Measurements from ENCODE around the gene PON3. TPM values are rescaled to one million over a fixed set of nuclear protein-coding genes. Genes with fewer than 3 reads are reported as not detected.

Gene PON3
- total and polyA plus RNA-seq, 2 of the 8 experiments (the other 6 are each of a cell fraction or from before 2014, with no cell fraction given): not detected

DNA sequence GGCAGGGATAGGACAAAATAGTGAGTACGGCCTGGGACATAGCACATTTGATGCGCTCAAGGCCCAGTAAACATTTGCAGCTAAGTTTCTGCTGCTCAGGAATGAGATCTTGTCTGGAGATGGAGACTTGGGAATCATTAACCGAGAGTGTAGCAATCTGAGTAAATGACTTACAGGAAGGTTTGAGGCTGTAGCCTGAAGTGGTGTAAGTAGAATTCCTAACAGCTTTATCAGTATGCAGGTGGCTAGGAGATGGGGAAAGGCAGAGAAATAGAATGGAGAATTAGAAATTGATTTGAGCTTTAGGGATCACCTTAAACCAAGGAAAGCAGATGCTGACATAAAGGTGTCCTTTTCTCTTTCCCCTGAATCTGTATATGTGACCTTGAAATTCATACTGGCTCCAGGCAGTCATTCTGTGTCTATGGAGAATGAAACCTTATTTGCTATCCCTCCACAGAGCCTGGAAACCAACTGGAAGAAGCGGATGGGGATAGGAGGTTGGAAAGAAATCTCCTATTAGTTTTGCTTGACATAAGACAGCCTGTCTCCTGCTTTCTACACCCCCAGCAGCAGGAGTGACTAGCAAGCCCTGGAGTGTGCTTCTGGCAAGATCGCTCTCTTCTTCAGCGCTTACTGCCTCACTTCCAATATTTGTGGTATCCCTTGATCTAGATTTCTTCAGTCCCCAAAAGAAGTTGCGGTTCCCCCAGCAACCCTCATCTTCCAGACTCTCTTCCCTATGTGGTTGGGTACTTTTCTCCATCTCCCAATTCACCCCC is 45.1 kb upstream of the PON3 start:
- ChIA-PET CTCF (ENCODE audit: partially characterized antibody) (interaction anchor here (1.4 kb wide), 1 partner anchor 35 kb away, joined by 3 read pairs; no protein-coding TSS in a partner anchor), POLR2A (ENCODE audit: partially characterized antibody) (no interaction called here)
- Histone ChIP-seq H2AK5ac (ENCODE audit: low read depth, low read length) (no peak overlapping the region), H3K27me3 (replicated peaks in 1 of 4; ENCODE audit: control insufficient read depth in 3 of 4, extremely low read depth in 1 of 4, insufficient read depth in 3 of 4, low read length in 3 of 4) (no peaks in the 10 kb centered on the region), H3K18ac (ENCODE audit: extremely low read depth, low read length) (no peak overlapping the region), H3K27ac (ENCODE audit: low read depth, low read length) (no peak overlapping the region), H2BK12ac (ENCODE audit: low read depth, low read length) (no peak overlapping the region), H2BK20ac (ENCODE audit: low read length) (no peak overlapping the region), H4K20me1 (replicated peaks in 1 of 2; ENCODE audit: control insufficient read depth in 1 of 2, insufficient read depth in 2 of 2, low read length in 2 of 2) (no peaks in the 10 kb centered on the region), H3K4ac (replicated peaks; ENCODE audit: insufficient read length, low read depth, low read length) (no peak overlapping the region), H3K79me1 (ENCODE audit: low read depth, low read length) (no peaks in the 10 kb centered on the region), H2AFZ (ENCODE audit: low read length) (no peak overlapping the region), H3K14ac (ENCODE audit: insufficient read length) (no peak overlapping the region), H3K9ac (replicated peaks in 1 of 4; ENCODE audit: extremely low read depth in 1 of 4, low read depth in 3 of 4, low read length in 3 of 4) (no peak overlapping the region), H3K9me3 (ENCODE audit: insufficient read depth in 2 of 2, low read depth in 1 of 2, low read length in 1 of 2) (no peaks in the 10 kb centered on the region), H3K4me1 (replicated peaks in 1 of 4; ENCODE audit: control insufficient read depth in 3 of 4, insufficient read depth in 4 of 4, low read length in 3 of 4) (no peaks in the 10 kb centered on the region), H3K4me3 (ENCODE audit: extremely low read depth in 1 of 4, insufficient read depth in 2 of 4, low read depth in 3 of 4, low read length in 4 of 4) (no peak overlapping the region), H2BK120ac (replicated peaks; ENCODE audit: low read depth, low read length) (no peak overlapping the region), H4K91ac (replicated peaks; ENCODE audit: insufficient read length, low read length) (no peak overlapping the region), H4K5ac (ENCODE audit: insufficient read length, low read depth, low read length) (no peak overlapping the region), H4K8ac (ENCODE audit: extremely low read depth, insufficient read depth, low read length) (no peak overlapping the region; the same call in 1 of the 2 replicates), H3K23me2 (ENCODE audit: low read depth, low read length) (no peaks in the 10 kb centered on the region; the same call in 1 of the 2 replicates), H3K4me2 (ENCODE audit: insufficient read depth in 1 of 2, low read depth in 2 of 2, low read length in 2 of 2) (no peak overlapping the region), H3K56ac (replicated peaks; ENCODE audit: insufficient read length, low read depth, low read length) (no peak overlapping the region), H3K23ac (ENCODE audit: insufficient read length) (no peak overlapping the region), H2BK5ac (ENCODE audit: low read depth, low read length) (no peak overlapping the region), H3K79me2 (ENCODE audit: control insufficient read depth in 1 of 2, insufficient read depth in 2 of 2, low read length in 2 of 2) (no peaks in the 10 kb centered on the region), H3K36me3 (ENCODE audit: control insufficient read depth in 2 of 4, insufficient read depth in 4 of 4, low read length in 3 of 4) (no peaks in the 10 kb centered on the region), H2BK15ac (ENCODE audit: low read length) (no peak overlapping the region)
- FAIRE-seq: no peak
- 88% methylated on average over 7 of the region's 7 CpGs; no CpG with 5 or more reads in 1 of the 2 experiments for WGBS, 2 experiments (ENCODE audit: extremely low coverage in 1 of 2, insufficient coverage in 1 of 2, insufficient read length in 1 of 2, insufficient replicate concordance in 2 of 2, low coverage in 1 of 2, low lambda C conversion rate in 2 of 2, missing lambda C conversion rate in 1 of 2)
- DNase-seq (ENCODE audit: low read depth in 1 of 2, low spot score in 2 of 2): no peak
- TF ChIP-seq TEAD4 (IDR thresholded peaks at IDR 0.05; ENCODE audit: low read depth, low read length) (no peak), KDM1A (IDR thresholded peaks at IDR 0.05; ENCODE audit: borderline replicate concordance, low read length) (no peak), JUND (IDR thresholded peaks at IDR 0.05; ENCODE audit: low read length) (no peak), TCF12 (IDR thresholded peaks at IDR 0.05; ENCODE audit: low read depth, low read length) (no peak), CTBP2 (IDR thresholded peaks at IDR 0.05; ENCODE audit: borderline replicate concordance, insufficient read depth, insufficient read length, low read length) (no peak), NANOG (IDR thresholded peaks at IDR 0.05; ENCODE audit: insufficient read depth, low read depth, low read length, poor library complexity, severe bottlenecking) (no peak), SIN3A (conservative IDR thresholded peaks at IDR 0.05 in 1 of 2, IDR thresholded peaks at IDR 0.05 in 1 of 2; ENCODE audit: low read depth in 1 of 2, low read length in 2 of 2) (no peak), SP1 (IDR thresholded peaks at IDR 0.05; ENCODE audit: low read depth, low read length) (no peak)
- TF ChIP-seq, protein P1, sequence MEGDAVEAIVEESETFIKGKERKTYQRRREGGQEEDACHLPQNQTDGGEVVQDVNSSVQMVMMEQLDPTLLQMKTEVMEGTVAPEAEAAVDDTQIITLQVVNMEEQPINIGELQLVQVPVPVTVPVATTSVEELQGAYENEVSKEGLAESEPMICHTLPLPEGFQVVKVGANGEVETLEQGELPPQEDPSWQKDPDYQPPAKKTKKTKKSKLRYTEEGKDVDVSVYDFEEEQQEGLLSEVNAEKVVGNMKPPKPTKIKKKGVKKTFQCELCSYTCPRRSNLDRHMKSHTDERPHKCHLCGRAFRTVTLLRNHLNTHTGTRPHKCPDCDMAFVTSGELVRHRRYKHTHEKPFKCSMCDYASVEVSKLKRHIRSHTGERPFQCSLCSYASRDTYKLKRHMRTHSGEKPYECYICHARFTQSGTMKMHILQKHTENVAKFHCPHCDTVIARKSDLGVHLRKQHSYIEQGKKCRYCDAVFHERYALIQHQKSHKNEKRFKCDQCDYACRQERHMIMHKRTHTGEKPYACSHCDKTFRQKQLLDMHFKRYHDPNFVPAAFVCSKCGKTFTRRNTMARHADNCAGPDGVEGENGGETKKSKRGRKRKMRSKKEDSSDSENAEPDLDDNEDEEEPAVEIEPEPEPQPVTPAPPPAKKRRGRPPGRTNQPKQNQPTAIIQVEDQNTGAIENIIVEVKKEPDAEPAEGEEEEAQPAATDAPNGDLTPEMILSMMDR (IDR thresholded peaks at IDR 0.05; ENCODE audit: control extremely low read depth in 1 of 3, insufficient read depth in 1 of 3, low read depth in 1 of 3, low read length in 3 of 3): no peak
